ENCODE measurements around the gene VGLL1.

The VGLL1 gene

DNA sequence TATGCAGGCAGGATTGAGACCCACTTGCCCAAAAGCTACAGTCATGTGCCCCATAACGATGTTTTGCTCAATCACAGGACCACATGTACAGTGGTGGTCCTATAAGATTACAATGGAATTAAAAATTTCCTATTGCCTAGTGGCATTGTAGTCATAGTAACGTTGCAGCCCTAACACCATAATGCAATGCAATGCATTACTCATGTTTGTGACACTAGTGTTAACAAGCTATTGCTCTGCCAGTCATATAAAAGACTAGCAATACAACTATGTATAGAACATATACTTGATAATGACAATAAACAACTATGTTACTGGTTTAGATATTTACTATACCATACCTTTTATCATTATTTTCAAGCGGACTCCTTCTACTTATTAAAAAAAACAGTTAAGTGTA lies 50.6 kb downstream of the VGLL1 start:
- H3K36me3 ChIP-seq (replicated peaks), result no peaks in the 10 kb centered on the region
- no peaks in the 10 kb centered on the region for H3K9me3 ChIP-seq
- DNase-seq (ENCODE audit: low spot score in 2 of 2), result no peak
- H3K27me3 ChIP-seq (ENCODE audit: low read depth), result no peaks in the 10 kb centered on the region
- H3K4me3 ChIP-seq, result no peak overlapping the region
- in situ Hi-C loops (cut with MboI; ENCODE audit: low sequenced_read_pairs), result no loop called here
- H3K4me1 ChIP-seq, result no peaks in the 10 kb centered on the region

DNA sequence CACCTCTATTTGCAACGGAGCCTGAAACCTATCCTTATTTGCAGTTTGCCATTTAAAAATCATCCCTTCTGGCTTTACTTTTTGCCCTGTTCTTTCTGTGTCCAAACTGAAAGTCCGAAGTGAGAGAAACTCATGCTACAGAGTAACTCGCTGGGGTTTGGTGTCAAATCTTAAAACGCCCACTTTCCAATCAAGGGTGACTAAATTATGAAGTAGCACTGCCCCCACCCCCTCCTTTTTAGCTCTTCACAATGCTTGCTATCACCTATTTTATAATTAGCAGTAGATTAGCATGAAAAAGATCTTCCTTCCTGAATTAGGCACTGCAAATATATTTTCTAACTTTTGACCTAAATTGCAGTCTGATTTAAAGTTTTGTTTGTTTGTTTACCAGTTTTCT lies 52.5 kb downstream of the VGLL1 start:
- no peak for DNase-seq (ENCODE audit: low spot score in 2 of 2)
- Histone ChIP-seq H3K36me3 (replicated peaks) (no peaks in the 10 kb centered on the region), H3K4me1 (no peaks in the 10 kb centered on the region), H3K4me3 (no peak overlapping the region), H3K9me3 (no peaks in the 10 kb centered on the region), H3K27me3 (ENCODE audit: low read depth) (no peaks in the 10 kb centered on the region)
- in situ Hi-C loops (cut with MboI; ENCODE audit: low sequenced_read_pairs), result no loop called here

DNA sequence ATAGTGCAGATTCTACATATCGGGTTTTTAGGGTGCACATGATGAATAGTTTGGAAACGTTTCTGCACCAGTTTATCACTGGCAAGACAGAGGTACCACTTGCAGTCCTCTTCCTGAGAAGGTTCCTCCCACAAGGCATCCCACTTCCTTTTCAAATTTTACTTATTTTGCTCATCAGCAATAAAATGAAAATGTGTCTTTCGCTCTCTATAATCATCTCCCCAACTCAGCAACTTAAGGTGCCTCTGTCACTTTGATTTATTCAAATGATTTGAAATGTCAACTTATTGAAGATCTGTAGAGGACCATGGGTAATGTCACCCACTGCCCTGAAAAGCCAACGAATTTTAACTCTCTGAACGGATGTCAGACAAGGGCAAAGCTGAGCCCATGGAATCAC lies 53.2 kb downstream of the VGLL1 start:
- H3K36me3 ChIP-seq (replicated peaks), result no peaks in the 10 kb centered on the region
- no peaks in the 10 kb centered on the region for H3K4me1 ChIP-seq
- H3K9me3 ChIP-seq, result no peaks in the 10 kb centered on the region; the same call in 1 of the 2 replicates
- DNase-seq (ENCODE audit: low spot score in 2 of 2), result no peak
- no peak overlapping the region for H3K4me3 ChIP-seq
- in situ Hi-C loops (cut with MboI; ENCODE audit: low sequenced_read_pairs), result no loop called here
- H3K27me3 ChIP-seq (ENCODE audit: low read depth), result no peaks in the 10 kb centered on the region

DNA sequence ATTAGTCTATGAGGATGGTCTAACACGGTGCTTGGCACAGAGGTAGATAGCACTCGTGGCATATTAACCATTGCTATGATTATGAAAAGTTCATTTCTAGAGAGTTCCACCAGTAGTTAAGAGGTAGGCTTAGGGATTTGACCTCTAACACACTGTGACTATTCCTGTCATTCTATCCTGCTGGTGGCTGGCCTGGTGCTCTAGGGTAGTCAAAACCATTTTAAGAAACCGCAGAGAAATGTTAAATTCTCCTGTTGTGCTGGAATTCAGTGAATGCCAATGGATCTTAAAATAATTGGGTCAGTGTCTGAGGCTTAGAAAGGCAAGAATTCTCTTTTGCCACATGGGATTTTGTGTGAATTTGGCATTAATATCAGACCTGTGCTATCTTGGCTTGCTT lies 53.9 kb downstream of the VGLL1 start:
- no peak overlapping the region for H3K4me3 ChIP-seq
- no peaks in the 10 kb centered on the region for H3K36me3 ChIP-seq (replicated peaks)
- in situ Hi-C loops (cut with MboI; ENCODE audit: low sequenced_read_pairs), result no loop called here
- H3K27me3 ChIP-seq (ENCODE audit: low read depth), result no peaks in the 10 kb centered on the region
- H3K9me3 ChIP-seq, result no peaks in the 10 kb centered on the region; the same call in 1 of the 2 replicates
- no peaks in the 10 kb centered on the region for H3K4me1 ChIP-seq
- no peak for DNase-seq (ENCODE audit: low spot score in 2 of 2)

DNA sequence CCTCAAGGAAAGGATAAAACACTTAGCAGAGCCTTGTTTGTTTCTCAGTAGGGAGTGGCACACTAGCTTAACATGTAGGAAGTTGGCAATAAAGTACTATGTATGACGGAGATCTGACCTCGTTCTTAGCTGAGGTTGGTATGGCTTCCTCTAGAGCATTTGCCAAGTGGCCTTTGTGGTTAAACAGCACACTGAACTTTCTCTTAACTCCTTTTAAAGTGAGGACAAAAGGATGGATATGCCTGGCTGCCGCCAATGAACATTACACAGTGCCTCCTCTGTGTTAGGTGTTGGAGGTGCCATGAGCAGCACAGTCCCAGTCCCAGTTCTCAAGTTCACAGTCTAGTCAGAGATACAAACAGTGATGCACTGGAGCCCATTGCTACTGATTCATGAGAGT lies 54.4 kb downstream of the VGLL1 start:
- in situ Hi-C loops (cut with MboI; ENCODE audit: low sequenced_read_pairs), result no loop called here
- Histone ChIP-seq H3K9me3 (no peaks in the 10 kb centered on the region; the same call in 1 of the 2 replicates), H3K4me3 (no peak overlapping the region), H3K36me3 (replicated peaks) (no peaks in the 10 kb centered on the region), H3K4me1 (no peaks in the 10 kb centered on the region), H3K27me3 (ENCODE audit: low read depth) (no peaks in the 10 kb centered on the region)
- no peak for DNase-seq (ENCODE audit: low spot score in 2 of 2)

DNA sequence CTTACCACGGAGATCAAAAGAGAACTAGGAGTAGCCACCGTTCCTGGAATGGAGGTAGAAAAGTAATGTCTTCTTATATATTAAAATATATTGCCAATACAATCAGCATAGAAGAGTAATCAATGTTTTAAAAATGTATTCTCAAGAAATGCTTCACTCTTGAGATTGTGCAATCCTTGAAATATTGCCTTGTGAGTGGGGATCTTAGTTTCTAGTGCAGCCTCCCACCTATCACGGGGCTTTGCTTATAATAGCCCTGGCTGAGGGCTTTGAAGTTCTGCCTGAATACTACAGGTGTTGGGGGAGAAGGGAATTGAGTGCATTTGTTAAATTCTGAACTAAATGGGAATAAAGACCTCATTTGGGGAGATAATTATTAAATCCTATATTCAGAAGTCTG lies 55.5 kb downstream of the VGLL1 start:
- no peaks in the 10 kb centered on the region for H3K27me3 ChIP-seq (ENCODE audit: low read depth)
- no peaks in the 10 kb centered on the region for H3K4me1 ChIP-seq
- in situ Hi-C loops (cut with MboI; ENCODE audit: low sequenced_read_pairs), result no loop called here
- no peaks in the 10 kb centered on the region; the same call in 1 of the 2 replicates for H3K9me3 ChIP-seq
- DNase-seq (ENCODE audit: low spot score in 2 of 2), result no peak
- H3K4me3 ChIP-seq, result no peak overlapping the region
- no peaks in the 10 kb centered on the region for H3K36me3 ChIP-seq (replicated peaks)

DNA sequence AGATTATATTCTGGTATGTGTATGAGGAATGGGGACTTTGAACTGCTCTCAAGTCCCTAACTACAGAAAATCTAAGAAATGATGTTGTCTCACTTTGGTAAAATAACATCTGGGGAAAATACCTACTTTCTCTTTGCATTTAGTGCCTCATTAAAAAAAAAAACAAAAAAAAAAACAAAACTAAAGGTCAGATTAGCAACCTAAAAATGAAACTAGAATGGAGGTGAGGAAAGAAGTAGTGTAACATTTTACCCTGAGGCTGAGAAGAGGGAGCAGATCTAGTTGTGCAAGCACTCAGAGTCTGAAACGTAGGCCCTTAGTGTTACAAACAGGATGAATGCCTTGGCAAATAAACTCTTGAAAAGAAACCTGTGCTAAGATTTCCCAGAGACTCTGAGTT lies 56.0 kb downstream of the VGLL1 start:
- Histone ChIP-seq H3K4me1 (no peaks in the 10 kb centered on the region), H3K4me3 (no peak overlapping the region), H3K27me3 (ENCODE audit: low read depth) (no peaks in the 10 kb centered on the region), H3K36me3 (replicated peaks) (no peaks in the 10 kb centered on the region), H3K9me3 (no peaks in the 10 kb centered on the region; the same call in 1 of the 2 replicates)
- DNase-seq (ENCODE audit: low spot score in 2 of 2), result no peak
- in situ Hi-C loops (cut with MboI; ENCODE audit: low sequenced_read_pairs), result no loop called here

DNA sequence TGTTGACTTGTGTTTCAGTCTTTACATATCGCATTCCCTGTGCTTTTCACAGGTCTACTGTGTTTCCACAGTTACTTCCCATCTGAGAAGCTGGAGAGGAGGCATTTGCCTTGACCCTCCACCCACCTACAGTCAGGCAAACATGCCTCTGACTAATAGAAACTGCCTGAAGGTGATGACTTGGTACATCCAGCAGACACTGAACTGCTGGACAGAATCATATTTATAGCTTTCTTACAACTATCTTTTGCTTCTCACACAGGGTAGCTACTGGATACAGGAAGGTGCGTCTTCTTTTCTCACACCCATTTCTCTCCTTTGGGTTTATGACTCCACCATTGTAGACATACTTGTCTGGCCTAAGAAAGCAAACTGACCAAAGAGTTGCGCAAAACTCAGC lies 58.0 kb downstream of the VGLL1 start:
- in situ Hi-C loops (cut with MboI; ENCODE audit: low sequenced_read_pairs), result no loop called here
- Histone ChIP-seq H3K9me3 (no peaks in the 10 kb centered on the region; the same call in 1 of the 2 replicates), H3K4me1 (no peaks in the 10 kb centered on the region), H3K36me3 (replicated peaks) (no peaks in the 10 kb centered on the region), H3K27me3 (ENCODE audit: low read depth) (0 out of 2 replicates have a peak, but pooled peaks cover 4% of the 10 kb centered on the region), H3K4me3 (no peak overlapping the region)
- no peak for DNase-seq (ENCODE audit: low spot score in 2 of 2)

DNA sequence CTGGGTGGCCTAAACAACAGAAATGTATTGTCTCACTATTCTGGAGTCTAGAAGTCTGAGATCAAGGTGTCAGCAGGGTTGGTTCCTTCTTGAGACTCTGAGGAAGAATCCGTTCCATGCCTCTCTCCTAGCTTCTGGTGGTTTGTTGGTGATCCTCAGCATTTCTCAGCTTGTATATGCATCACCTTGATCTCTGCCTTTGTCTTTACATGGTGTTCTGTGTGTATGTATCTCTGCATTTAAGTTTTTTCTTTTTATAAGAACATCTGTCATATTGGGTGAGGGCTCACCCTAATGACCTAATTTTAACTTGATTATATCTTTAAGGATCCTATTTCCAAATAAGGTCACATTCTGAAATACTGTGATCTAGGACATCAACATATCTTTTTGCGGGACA lies 65.3 kb downstream of the VGLL1 start:
- no peak for DNase-seq (ENCODE audit: low spot score in 2 of 2)
- Histone ChIP-seq H3K27me3 (ENCODE audit: low read depth) (peaks cover 8% of the 10 kb centered on the region; the same call in 1 of the 2 replicates), H3K4me1 (no peaks in the 10 kb centered on the region), H3K4me3 (no peak overlapping the region), H3K9me3 (no peaks in the 10 kb centered on the region), H3K36me3 (replicated peaks) (no peaks in the 10 kb centered on the region)
- in situ Hi-C loops (cut with MboI; ENCODE audit: low sequenced_read_pairs), result no loop called here

DNA sequence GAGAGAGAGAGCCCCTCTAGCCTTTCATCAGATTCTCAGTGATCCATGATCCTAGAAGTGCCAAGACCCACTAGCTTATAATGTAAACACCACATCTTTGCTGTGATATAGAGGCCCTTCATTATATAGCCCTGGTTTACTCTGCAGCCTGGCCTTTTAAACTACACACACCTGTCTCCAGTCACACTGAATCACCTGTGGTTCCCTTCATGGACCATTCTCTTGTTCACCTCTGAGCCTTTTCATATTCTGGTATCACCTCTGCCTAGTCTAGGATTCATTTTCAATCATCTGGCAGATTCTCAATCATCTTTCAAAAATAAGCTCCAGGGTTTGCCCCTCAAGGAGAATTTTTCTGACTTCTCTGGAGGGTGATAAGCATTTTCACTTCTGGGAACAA lies 65.9 kb downstream of the VGLL1 start:
- in situ Hi-C loops (cut with MboI; ENCODE audit: low sequenced_read_pairs), result no loop called here
- Histone ChIP-seq H3K4me1 (no peaks in the 10 kb centered on the region), H3K9me3 (no peaks in the 10 kb centered on the region), H3K27me3 (ENCODE audit: low read depth) (peaks cover 8% of the 10 kb centered on the region; the same call in 1 of the 2 replicates), H3K36me3 (replicated peaks) (no peaks in the 10 kb centered on the region), H3K4me3 (no peak overlapping the region)
- DNase-seq (ENCODE audit: low spot score in 2 of 2), result no peak

DNA sequence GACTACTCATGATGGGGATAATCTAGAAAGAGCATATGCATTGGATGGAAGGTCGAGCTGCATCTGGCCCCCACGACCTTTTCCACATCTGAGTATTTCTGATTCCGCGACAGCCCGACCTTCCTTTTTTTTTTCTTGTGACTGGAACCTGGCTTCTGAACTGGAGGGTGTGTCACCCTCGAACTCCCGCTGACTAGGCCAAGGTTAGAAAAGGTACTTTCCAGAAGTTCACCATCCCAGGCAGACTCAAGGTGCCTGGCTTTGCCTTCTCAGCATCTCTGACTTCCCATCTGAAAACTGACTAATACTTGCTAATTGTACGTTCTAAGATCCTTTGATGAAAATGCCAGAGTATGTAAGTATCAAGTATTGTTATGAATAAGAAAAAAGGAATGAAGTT lies 66.6 kb downstream of the VGLL1 start:
- no peak overlapping the region for H3K4me3 ChIP-seq
- in situ Hi-C loops (cut with MboI; ENCODE audit: low sequenced_read_pairs), result no loop called here
- H3K27me3 ChIP-seq (ENCODE audit: low read depth), result peaks cover 8% of the 10 kb centered on the region; the same call in 1 of the 2 replicates
- no peaks in the 10 kb centered on the region for H3K4me1 ChIP-seq
- H3K36me3 ChIP-seq (replicated peaks), result no peaks in the 10 kb centered on the region
- DNase-seq (ENCODE audit: low spot score in 2 of 2), result no peak
- H3K9me3 ChIP-seq, result no peaks in the 10 kb centered on the region

DNA sequence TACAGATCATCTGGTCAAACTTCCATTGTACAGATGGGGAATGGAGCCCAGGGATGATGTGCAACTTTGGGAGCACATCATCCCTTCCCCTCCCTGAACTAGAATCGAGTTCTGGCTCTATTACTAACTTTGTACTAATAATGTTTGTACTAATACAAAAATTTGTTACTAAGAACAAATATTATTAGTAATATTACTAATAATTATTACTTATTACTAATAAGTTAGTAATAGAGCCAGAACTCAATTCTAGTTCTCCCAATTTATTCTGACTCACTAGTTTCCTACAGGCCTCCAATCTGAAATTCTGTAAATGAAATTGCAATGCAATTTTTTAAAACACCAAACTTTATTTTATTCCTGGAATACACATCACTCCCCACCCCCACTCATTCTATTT lies 68.0 kb downstream of the VGLL1 start:
- in situ Hi-C loops (cut with MboI; ENCODE audit: low sequenced_read_pairs), result no loop called here
- Histone ChIP-seq H3K4me1 (no peaks in the 10 kb centered on the region), H3K4me3 (no peak overlapping the region), H3K9me3 (no peaks in the 10 kb centered on the region), H3K27me3 (ENCODE audit: low read depth) (peaks cover 4% of the 10 kb centered on the region; the same call in 1 of the 2 replicates), H3K36me3 (replicated peaks) (no peaks in the 10 kb centered on the region)
- no peak for DNase-seq (ENCODE audit: low spot score in 2 of 2)

Data from HAP-1 (cell line).